K562 (cell line): ENCODE results near the gene VRK1. TPM values are rescaled to one million over a fixed set of nuclear protein-coding genes. Genes with fewer than 3 reads are reported as not detected.

Source experiments
- CAMTA2 ChIP-seq: fragments of 250-450 bp; sonication (Bioruptor Pico); conservative IDR thresholded peaks from 2 replicates; pipeline ENCODE4 v1.5.1; 2022
- CBFA2T3 ChIP-seq: fragments of 450-650 bp; IDR thresholded peaks from 2 replicates; pipeline ENCODE4 v1.6.1; 2017
- CEBPG ChIP-seq, 3 experiments: fragments of 200-800 bp in 1 of 3; sonication (Bioruptor generic) in 1 of 3; sonication (generic) in 1 of 3; formaldehyde crosslinking in 1 of 3; IDR thresholded peaks in 2 of 3; conservative IDR thresholded peaks in 1 of 3; 2 replicates each; pipeline versions ENCODE4 v1.6.1 to v1.8.0; 2016 to 2022; ENCODE audit warnings: missing compliant biosample characterization in 2 of 3, missing genetic modification characterization in 2 of 3, mild to moderate bottlenecking in 1 of 3, missing genetic modification reagents in 1 of 3
- E2F3 ChIP-seq: fragments of 250-450 bp; sonication (Bioruptor Pico); IDR thresholded peaks from 2 replicates; pipeline ENCODE4 v1.4.0; 2020; ENCODE audit warnings: mild to moderate bottlenecking
- EHMT2 ChIP-seq: fragments of 450-650 bp; IDR thresholded peaks from 2 replicates; pipeline ENCODE4 v1.6.1; 2018; ENCODE audit warnings: antibody characterized with exemption
- HMBOX1 ChIP-seq: sonication (generic); IDR thresholded peaks from 2 replicates; pipeline ENCODE4 v1.6.1; 2016
- MNT ChIP-seq, 2 experiments: fragments of 450-650 bp; conservative IDR thresholded peaks; 2 replicates each; pipeline ENCODE4 v1.6.1; 2017; ENCODE audit warnings: mild to moderate bottlenecking in 2 of 2, moderate library complexity in 2 of 2
- MTA3 ChIP-seq: fragments of 450-650 bp; formaldehyde crosslinking; IDR thresholded peaks from 2 replicates; pipeline ENCODE4 v1.6.1; 2017; ENCODE audit warnings: mild to moderate bottlenecking, borderline replicate concordance
- MTF1 ChIP-seq: fragments of 250-450 bp; sonication (Bioruptor Pico); IDR thresholded peaks from 2 replicates; pipeline ENCODE4 v1.9.0; 2021; ENCODE audit warnings: moderate library complexity, mild to moderate bottlenecking, inconsistent platforms, borderline replicate concordance
- NFIC ChIP-seq: fragments of 450-650 bp; IDR thresholded peaks from 2 replicates; pipeline ENCODE4 v1.6.1; 2017; ENCODE audit warnings: mild to moderate bottlenecking, inconsistent platforms
- PPARD ChIP-seq: fragments of 250-450 bp; sonication (Bioruptor Pico); IDR thresholded peaks from 2 replicates; pipeline ENCODE4 v1.8.0; 2022; ENCODE audit warnings: inconsistent platforms, mild to moderate bottlenecking, moderate library complexity
- STAT6 ChIP-seq: sonication (generic); formaldehyde crosslinking; IDR thresholded peaks from 2 replicates; pipeline ENCODE4 v1.8.1; 2023; ENCODE audit warnings: mild to moderate bottlenecking, missing genetic modification reagents
- TAF15 ChIP-seq: fragments of 200-400 bp; formaldehyde crosslinking; IDR thresholded peaks from 2 replicates; pipeline ENCODE4 v1.6.1; 2017; ENCODE audit warnings: mild to moderate bottlenecking, low read depth, low read length, moderate library complexity
- TAL1 ChIP-seq: fragments of 450-650 bp; IDR thresholded peaks from 2 replicates; pipeline ENCODE4 v1.6.1; 2016; ENCODE audit warnings: mild to moderate bottlenecking
- ZNF232 ChIP-seq: sonication (generic); formaldehyde crosslinking; IDR thresholded peaks from 2 replicates; pipeline ENCODE4 v1.8.0; 2022; ENCODE audit warnings: mild to moderate bottlenecking, missing genetic modification reagents
- ZNF584 ChIP-seq: fragments of 200-800 bp; sonication (Bioruptor generic); IDR thresholded peaks from 2 replicates; pipeline ENCODE4 v1.6.1; 2016; ENCODE audit warnings: low read depth, mild to moderate bottlenecking, missing genetic modification characterization, missing compliant biosample characterization
- polyA plus RNA-seq, 8 experiments: library from polyadenylated mRNA; depleted of rRNA in 4 of 8; stranded (reverse) in 5 of 8; unstranded in 3 of 8; fragments of >200 nt; fragmentation: Nextera tagmentation in 2 of 8; fragmentation: Illumina TruSeq in 1 of 8; extraction: Ambion mirVana in 2 of 8; extraction: Trizol in 1 of 8; gene quantifications; 2 replicates each; pipeline versions ENCODE4 v1.2.1 to v1.2.3, GENCODE V29; 2011 to 2014; ENCODE audit warnings: inconsistent platforms in 1 of 8, missing spikeins in 1 of 8
- total RNA-seq, 7 experiments: library from RNA; depleted of rRNA in 6 of 7; stranded (reverse); fragments of >200 nt in 6 of 7; fragmentation: Illumina TruSeq in 2 of 7; extraction: Trizol in 2 of 7; gene quantifications; 2 replicates each; pipeline versions ENCODE4 v1.2.1 to v1.2.3, GENCODE V29; 2011 to 2021; ENCODE audit warnings: low replicate concordance in 1 of 7

Gene VRK1
- total and polyA plus RNA-seq, 9 of the 15 experiments (the other 6 are each of a cell fraction or from before 2014, with no cell fraction given), result 83.6 to 177 (median 116) TPM

GRCh38 chr14:96808619-96809406 is 11.6 kb downstream of the VRK1 start (continued):
- no peak for TF ChIP-seq STAT6 (CRISPR knock-in tag)
- no peak for TF ChIP-seq MTF1 (CRISPR knock-in tag)
- TF ChIP-seq TAL1, result peak; percentile 52; the same call in 1 of the 2 replicates
- 0 out of 2 replicates have a peak, but pooled peaks have one; percentile 36 for TF ChIP-seq CEBPG (CRISPR knock-in tag; IDR thresholded peaks at IDR 0.05)
- peak; percentile 81 to 98 for TF ChIP-seq CEBPG (tag; conservative IDR thresholded peaks at IDR 0.05 in 1 of 2, IDR thresholded peaks at IDR 0.05 in 1 of 2)
- TF ChIP-seq HMBOX1, result peak; percentile 99
- peak; percentile 61 for TF ChIP-seq EHMT2
- TF ChIP-seq E2F3 (CRISPR knock-in tag), result no peak
- no peak for TF ChIP-seq MTA3
- no peak for TF ChIP-seq PPARD (CRISPR knock-in tag)
- TF ChIP-seq CBFA2T3, result peak; percentile 84
- TF ChIP-seq NFIC, result peak; percentile 37; the same call in 1 of the 2 replicates
- peak in 1 of 2 experiments; percentile 40; a peak in 1 of 4 replicates for TF ChIP-seq MNT (conservative IDR thresholded peaks at IDR 0.05)
- no peak for TF ChIP-seq ZNF232 (CRISPR knock-in tag)
- no peak for TF ChIP-seq ZNF584
- no peak for TF ChIP-seq TAF15
- TF ChIP-seq CAMTA2, result no peak
